ENCODE measurements around the gene P2RX3.

Gene P2RX3

DNA sequence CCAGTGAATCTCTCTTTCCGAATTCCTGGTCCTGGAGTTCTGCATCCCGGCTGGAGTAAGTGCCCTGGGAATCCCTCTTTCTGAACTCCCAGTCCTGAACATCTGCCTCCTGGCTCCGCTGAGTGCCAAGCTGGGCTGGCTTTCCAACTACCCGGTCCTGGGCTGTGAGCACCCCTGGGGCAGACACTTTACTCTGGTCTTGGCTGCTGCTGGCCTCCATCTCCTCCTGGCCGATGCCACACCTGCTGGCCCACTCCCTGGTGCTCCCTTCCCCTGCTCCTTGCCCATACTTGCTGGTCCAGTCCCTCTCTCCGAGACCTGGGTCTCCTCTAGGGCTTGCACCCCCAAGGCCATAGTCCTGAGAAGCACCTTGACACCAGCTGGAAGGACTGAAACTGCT, 28.1 kb upstream of the P2RX3 start:
- no peak for DNase-seq

DNA sequence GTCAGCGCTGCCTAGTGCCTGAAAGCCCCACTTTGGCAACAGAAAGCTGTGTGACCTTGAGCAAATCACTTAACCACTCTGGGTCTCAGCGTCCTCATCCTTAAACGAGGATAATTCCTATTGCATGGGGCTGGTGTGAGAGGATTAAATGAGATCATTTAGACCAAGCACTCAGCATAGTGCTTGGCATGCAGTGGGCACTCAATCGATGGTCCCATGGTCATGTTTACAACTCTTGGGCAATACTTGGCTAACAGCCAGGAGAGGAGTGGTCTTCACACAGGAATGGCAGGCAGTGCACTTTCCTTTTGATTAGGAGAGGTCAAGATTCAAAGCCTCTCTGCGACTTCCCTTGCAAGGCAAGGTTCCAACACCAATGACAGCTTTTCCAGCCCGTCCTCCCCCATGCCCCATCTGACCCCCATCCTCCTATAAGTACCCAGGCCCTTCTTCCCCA, 27.5 kb upstream of the P2RX3 start:
- DNase-seq = no peak

GRCh38 chr11:57311109-57311936, 26.8 kb upstream of the P2RX3 start:
- DNase-seq = peak; percentile 35 to 36

DNA sequence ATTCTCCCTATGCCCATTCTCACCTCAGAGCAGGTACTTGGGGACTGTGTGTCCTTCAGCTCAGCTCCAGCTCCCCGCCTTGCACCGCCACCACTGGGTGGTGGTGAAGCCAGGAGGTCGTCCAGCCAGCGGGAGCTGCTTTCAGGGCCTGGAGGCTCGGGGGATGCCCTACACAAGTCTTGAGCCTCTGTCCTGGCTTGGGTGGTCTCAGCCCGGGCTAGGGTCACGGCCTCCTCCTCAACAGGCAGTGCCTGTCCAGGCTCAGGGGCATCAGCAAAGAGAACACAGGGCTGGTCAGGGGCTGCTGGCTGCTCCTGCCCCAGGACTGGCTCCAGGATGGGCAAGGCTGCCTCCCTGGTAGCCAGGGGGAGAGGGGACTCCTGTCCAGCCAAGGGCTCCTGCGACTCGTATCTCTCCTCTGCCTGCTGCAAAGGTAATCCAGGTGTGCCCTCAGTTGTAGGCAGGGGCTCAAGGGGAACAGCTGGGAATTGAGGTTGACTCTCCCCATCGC, 25.6 kb upstream of the P2RX3 start:
- no peak for DNase-seq

DNA sequence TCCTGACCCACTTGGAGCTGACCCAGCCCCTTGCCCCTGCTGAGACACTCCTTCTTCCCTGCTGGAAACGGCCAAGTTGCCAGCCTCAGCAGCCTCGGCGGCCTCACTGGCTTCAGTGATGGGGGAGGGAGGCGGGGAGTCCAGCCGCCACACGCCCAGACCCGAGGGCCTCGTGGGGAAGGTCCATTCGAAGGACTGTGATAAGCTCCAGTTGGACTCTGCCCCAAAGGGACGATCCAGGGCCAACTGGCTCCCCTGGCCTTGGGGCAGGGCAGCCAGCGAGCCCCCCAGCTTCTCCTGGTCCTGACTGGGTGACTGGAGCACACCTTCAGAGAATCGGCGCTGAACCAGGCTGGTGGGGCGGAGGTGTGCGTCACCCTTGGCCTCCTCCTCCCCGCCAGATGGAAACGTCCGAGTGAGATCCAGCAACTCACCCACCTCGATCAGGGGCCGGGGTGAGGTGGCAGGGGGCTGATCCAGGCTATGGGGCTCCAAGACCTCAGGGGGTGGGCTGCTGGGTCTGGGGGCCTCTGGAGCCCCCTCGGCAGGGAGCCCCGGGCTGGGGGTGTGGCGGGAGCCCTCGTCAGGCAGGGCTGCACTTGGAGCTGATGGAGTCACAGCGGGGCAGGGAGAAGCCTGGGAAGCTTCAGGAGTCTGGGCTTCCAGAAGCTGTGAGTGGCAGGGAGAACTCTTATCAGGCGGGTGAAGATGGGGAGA, 24.9 kb upstream of the P2RX3 start:
- DNase-seq = no peak

- DNase-seq = no peak
Measured at GRCh38 chr11:57313788-57314135, 24.4 kb upstream of the P2RX3 start.

- DNase-seq = no peak
Measured at GRCh38 chr11:57314221-57314973, 23.8 kb upstream of the P2RX3 start.

DNA sequence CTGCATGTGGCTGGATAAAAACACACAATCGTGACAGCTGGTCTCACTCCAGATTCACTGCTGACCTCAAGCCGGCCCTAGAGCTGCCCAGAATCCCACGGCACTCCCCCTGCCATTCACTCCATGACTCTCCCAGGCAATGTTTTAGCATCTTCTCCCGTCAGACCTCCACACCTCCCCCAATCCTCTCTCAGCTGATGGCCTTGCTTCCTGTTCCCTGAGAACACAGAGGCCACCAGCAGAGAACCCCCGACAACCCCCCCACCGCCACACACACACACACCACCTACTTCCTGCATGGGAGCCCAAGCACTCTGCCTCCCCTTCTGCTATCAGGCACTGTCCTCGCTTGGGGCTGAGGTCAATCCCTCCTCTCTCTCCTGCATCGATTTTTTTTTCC, 22.7 kb upstream of the P2RX3 start:
- peak in 1 of 2 experiments; percentile 23 for DNase-seq

- DNase-seq = no peak
Measured at GRCh38 chr11:57316017-57316416, 22.1 kb upstream of the P2RX3 start.

DNA sequence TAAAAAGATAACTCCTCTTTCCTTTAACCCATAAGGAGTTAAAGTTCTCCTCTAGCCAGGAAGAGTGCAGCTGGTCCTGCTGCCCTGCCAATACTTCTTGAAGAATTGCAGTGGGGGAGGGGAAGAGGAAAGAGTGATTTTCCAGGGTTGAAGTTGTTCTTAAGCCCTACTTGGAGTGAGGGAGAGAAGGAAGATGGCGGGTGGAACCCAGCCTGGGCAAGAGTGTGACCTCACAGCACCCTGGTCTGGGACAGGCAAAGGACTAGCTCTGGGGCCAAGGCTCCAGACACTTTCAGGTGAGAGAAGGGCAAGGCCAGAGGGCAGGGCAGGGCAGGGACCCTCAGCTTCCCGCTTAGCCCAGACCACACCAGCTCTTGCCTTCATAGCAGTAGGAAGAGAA, 20.0 kb upstream of the P2RX3 start:
- DNase-seq = no peak

DNA sequence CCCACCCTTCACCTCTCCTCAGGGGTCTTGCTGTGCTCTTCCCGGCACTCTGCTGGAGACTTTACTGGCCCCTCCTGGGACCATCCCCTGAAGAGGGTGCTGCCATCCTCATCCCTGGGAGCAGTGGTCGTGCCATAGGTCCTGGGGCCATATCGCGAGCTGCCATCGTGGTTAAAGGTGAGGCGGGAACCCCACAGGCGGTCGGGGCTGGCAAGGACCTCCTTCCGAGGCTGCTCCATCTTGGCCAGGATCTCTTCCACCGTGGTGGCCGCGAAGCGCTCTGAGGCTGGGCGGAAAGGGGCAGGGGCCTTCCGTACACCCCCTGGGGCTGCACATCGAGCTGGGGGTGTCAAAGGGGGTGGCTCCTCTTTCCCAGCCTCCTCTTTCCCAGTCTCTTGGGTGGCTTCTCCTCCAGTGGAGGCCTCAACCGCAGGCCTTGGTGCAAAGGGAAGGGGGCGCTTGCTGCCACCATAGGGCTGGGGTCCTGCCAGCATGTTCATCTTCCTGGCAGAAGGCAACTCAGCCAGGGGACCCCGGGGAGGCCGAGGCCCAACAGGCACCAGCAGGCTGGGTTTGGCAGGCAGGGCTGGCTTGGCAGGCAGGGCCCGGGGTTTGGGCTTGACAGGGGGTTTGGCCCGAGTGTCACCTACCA, 18.0 kb upstream of the P2RX3 start:
- DNase-seq = no peak

DNA sequence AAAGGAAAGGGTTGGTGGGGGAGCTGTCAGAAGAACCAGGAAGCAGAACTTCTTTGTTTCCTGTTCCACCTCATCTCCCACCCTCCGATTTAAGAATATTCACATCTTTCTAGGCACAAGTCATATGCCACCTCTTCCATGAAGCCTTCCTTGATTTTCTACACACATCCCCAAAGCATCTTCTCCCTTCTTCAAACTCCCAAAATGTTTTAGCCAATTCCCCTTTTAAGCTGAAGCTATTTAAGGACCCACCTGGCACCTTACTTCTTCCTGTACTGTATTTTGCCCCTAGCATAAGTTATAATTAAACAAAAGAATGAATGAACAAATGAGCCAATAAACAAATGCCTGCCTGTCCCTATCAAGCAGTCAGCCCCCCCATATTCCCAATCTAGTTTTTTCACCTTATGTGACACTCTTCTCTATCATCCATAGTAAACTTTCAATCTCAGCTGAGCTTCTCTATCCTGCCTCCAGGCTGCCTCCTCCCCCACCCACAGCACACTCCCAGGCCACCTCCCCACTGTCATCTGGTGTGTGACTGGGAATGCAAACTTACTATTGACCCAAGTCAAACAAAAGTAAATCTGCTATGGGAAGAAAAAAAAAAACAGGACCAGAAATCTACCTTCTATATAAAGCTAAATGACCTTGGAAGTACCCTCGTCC, 17.3 kb upstream of the P2RX3 start:
- no peak for DNase-seq

DNA sequence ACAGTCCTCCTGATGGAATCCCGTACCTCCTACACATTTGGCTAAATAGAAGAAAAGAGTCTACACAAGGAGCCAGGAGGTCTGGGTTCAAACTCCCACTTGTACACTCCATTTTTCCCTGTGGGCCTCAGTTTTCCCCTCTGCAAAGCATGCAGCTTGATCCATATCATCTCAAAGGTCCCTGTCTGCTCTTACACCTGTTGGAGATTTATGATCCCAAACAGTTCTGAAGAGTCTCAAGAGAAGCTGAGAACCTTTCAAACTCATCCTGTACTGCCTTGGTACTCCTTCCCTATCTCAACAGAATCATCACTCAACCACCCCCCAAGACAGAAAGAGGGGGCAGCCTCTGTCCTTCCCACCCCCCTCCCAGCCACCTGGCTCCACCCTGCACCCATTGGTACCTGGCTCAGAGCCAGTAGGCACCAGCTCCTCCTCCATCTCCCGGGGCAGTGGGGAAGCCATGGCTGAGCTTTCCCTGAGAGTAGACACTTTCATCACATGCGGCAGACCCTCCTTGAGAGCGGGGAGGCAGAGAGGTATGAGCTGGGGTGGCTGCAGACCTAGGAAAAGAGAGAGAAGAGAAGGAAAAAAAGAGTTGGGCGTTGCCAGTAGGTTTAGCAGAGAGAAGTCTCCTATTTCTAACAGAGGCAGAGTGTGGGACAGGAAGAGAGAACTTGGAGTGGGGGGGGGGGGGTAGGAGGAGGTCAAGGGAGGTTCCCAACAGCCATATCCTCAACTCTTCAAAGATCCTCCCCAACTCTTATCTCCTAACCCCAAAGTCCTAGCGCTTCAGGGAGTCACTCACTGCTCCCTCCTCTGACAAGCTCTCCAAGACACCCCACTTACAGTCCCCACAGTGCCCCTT, 16.5 kb upstream of the P2RX3 start:
- no peak for DNase-seq

- DNase-seq = peak; percentile 39 to 70
Measured at GRCh38 chr11:57322256-57323166, 15.6 kb upstream of the P2RX3 start.

DNA sequence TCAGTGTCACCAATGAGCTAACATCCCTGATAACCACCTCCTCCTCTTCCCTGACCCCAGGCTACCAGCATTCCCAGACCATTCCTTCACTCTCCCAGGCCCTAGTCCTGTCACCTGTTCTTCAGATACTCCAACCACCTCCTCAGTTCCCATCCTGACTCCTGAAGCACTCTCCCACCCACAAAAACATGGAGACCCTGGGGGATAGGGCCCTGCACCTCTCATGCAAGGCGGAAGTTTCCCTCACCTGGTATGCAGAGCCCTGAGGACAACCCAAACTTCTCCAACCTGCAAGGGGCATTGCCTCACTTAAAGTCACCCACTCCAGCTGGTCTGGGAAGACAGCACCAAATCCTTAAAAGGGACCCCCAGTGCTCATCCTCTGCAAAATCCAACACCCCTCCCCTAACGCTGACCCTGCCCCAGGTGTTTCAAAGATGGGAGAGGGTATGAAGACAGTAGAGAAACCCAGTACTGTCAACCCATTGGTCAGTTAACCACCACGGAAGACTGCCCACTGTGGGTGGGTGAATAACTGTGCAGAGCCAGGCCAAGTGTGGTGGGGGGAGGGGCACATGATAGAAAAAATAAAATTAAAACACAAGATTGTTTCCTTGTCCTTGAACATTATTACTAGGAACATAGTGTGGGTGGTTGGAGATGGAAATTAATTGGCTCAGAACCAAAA, 14.8 kb upstream of the P2RX3 start:
- no peak for DNase-seq

GRCh38 chr11:57323855-57324153, 14.3 kb upstream of the P2RX3 start:
- no peak for DNase-seq

- peak; percentile 27 to 29 for DNase-seq
Measured at GRCh38 chr11:57324154-57324885, 13.8 kb upstream of the P2RX3 start.

- DNase-seq = peak; percentile 94
Measured at GRCh38 chr11:57324886-57325734, 13.0 kb upstream of the P2RX3 start, which contains the start of gene TNKS1BP1. Gene TNKS1BP1, minus strand, starts transcription at chr11:57324952. Its CDS starts 3,067 bp downstream, at chr11:57321885.

Data from NCI-H2081 (cell line).